ENCODE results near the gene MDGA2. TPM values are rescaled to one million over a fixed set of nuclear protein-coding genes. Genes with fewer than 3 reads are reported as not detected.

Gene MDGA2
- total and polyA plus RNA-seq, 2 donors (not counting 1 experiment from before 2014, with no cell fraction given) = not detected

DNA sequence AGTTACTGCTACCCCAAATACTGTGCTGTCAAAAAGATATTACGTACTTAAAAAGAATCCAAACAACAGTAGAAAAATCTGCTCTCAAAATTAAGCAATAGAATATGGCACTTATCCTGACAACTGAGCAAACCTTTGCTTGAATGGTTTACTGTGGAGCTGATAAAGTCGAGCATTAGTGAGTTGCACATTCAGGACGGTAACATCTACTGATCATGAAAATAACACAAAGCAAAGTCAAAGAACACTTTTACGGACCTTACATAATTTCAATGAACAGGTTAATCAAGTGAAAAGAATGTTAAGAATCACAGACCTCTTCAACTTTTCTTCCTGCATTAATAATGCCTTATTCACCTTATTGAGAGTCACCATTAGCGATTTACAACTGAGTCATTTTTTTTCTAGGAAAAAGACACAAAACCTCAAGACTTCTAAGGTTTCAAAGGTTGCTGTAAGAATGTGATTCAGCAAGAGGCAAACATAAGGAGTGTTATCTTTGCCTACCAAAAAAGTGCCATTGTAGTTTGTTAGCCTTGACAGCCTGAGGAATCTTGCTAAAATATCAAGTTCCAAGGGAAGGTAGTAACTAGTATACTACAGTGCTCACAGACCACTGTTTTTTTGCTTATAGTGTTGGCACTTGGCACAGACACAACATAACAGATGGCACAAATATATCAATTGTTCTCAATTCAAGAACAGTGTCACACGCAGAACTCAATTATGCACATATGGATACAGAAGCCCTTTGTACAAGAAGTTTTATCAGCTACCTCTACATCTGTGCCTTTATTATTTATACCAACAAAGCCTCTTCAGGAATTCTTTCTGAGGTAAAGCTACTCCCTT is 689.6 kb downstream of the MDGA2 start:
- Histone ChIP-seq H3K4me1 (ENCODE audit: control insufficient read depth, extremely low read depth, insufficient read depth, low read length) (no peaks in the 10 kb centered on the region), H3K36me3 (ENCODE audit: control insufficient read depth, insufficient read depth, low read length) (no peaks in the 10 kb centered on the region), H3K9ac (ENCODE audit: insufficient read depth, low read length) (no peak overlapping the region), H3K27ac (ENCODE audit: insufficient read depth, low read length) (no peak overlapping the region), H3K4me3 (replicated peaks in 1 of 4; ENCODE audit: control extremely low read depth in 1 of 4, insufficient read depth in 1 of 4, low read depth in 3 of 4, low read length in 4 of 4) (no peak overlapping the region), H2AFZ (ENCODE audit: low read length) (no peak overlapping the region), H3K9me3 (ENCODE audit: control insufficient read depth, insufficient read depth, low read depth, low read length) (no peaks in the 10 kb centered on the region), H3K27me3 (ENCODE audit: control insufficient read depth, insufficient read depth, low read length) (no peaks in the 10 kb centered on the region), H3K79me2 (ENCODE audit: control insufficient read depth, insufficient read depth, low read length) (no peaks in the 10 kb centered on the region), H3K4me2 (ENCODE audit: extremely low read depth, insufficient read depth, low read length) (no peak overlapping the region), H4K20me1 (ENCODE audit: control insufficient read depth, extremely low read depth, insufficient read depth, low read length) (no peaks in the 10 kb centered on the region)
- TF ChIP-seq CTCF (conservative IDR thresholded peaks at IDR 0.05 in 1 of 2, IDR thresholded peaks at IDR 0.05 in 1 of 2; ENCODE audit: low read depth in 1 of 2, low read length in 2 of 2) (no peak), EZH2 (IDR thresholded peaks at IDR 0.05; ENCODE audit: low read length, missing control alignments) (no peak)
- peak in 1 of 2 donors; percentile 41 for DNase-seq (ENCODE audit: low read depth in 2 of 2)

DNA sequence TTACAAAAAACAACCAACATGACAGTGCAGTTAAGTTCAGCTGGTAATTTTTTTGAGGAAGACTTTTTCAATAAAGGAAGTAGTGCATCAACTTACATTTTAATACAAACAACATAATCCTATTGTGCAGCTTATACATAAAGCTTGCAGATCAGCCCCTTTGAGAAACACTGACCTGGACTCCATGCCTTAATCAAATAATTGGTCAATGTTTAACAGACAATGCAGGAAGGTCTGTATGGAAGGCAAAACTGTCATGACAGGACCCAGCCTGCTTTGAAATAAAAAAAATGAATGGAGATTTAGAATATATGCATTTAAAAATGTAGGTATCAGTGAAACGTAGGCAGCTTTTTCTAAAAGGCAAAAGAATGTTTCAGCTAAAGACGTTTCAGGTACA is 702.1 kb downstream of the MDGA2 start:
- Histone ChIP-seq H3K4me3 (replicated peaks in 1 of 4; ENCODE audit: control extremely low read depth in 1 of 4, insufficient read depth in 1 of 4, low read depth in 3 of 4, low read length in 4 of 4) (no peak overlapping the region), H3K9me3 (ENCODE audit: control insufficient read depth, insufficient read depth, low read depth, low read length) (no peaks in the 10 kb centered on the region), H2AFZ (ENCODE audit: low read length) (no peak overlapping the region), H4K20me1 (ENCODE audit: control insufficient read depth, extremely low read depth, insufficient read depth, low read length) (no peaks in the 10 kb centered on the region), H3K4me1 (ENCODE audit: control insufficient read depth, extremely low read depth, insufficient read depth, low read length) (no peaks in the 10 kb centered on the region), H3K9ac (ENCODE audit: insufficient read depth, low read length) (no peak overlapping the region), H3K27me3 (ENCODE audit: control insufficient read depth, insufficient read depth, low read length) (no peaks in the 10 kb centered on the region), H3K27ac (ENCODE audit: insufficient read depth, low read length) (no peak overlapping the region), H3K79me2 (ENCODE audit: control insufficient read depth, insufficient read depth, low read length) (no peaks in the 10 kb centered on the region), H3K4me2 (ENCODE audit: extremely low read depth, insufficient read depth, low read length) (no peak overlapping the region), H3K36me3 (ENCODE audit: control insufficient read depth, insufficient read depth, low read length) (no peaks in the 10 kb centered on the region)
- no peak for DNase-seq (ENCODE audit: low read depth in 2 of 2)
- TF ChIP-seq EZH2 (IDR thresholded peaks at IDR 0.05; ENCODE audit: low read length, missing control alignments) (no peak), CTCF (conservative IDR thresholded peaks at IDR 0.05 in 1 of 2, IDR thresholded peaks at IDR 0.05 in 1 of 2; ENCODE audit: low read depth in 1 of 2, low read length in 2 of 2) (no peak)

GRCh38 chr14:46964378-46964777 is 711.0 kb downstream of the MDGA2 start:
- Histone ChIP-seq H3K79me2 (ENCODE audit: control insufficient read depth, insufficient read depth, low read length) (no peaks in the 10 kb centered on the region), H3K9ac (ENCODE audit: insufficient read depth, low read length) (no peak overlapping the region), H3K36me3 (ENCODE audit: control insufficient read depth, insufficient read depth, low read length) (no peaks in the 10 kb centered on the region), H3K27me3 (ENCODE audit: control insufficient read depth, insufficient read depth, low read length) (no peaks in the 10 kb centered on the region), H3K4me1 (ENCODE audit: control insufficient read depth, extremely low read depth, insufficient read depth, low read length) (no peaks in the 10 kb centered on the region), H3K4me2 (ENCODE audit: extremely low read depth, insufficient read depth, low read length) (no peak overlapping the region), H4K20me1 (ENCODE audit: control insufficient read depth, extremely low read depth, insufficient read depth, low read length) (no peaks in the 10 kb centered on the region), H3K4me3 (replicated peaks in 1 of 4; ENCODE audit: control extremely low read depth in 1 of 4, insufficient read depth in 1 of 4, low read depth in 3 of 4, low read length in 4 of 4) (no peak overlapping the region), H3K9me3 (ENCODE audit: control insufficient read depth, insufficient read depth, low read depth, low read length) (no peaks in the 10 kb centered on the region), H2AFZ (ENCODE audit: low read length) (no peak overlapping the region), H3K27ac (ENCODE audit: insufficient read depth, low read length) (no peak overlapping the region)
- no peak for DNase-seq (ENCODE audit: low read depth in 2 of 2)
- TF ChIP-seq EZH2 (IDR thresholded peaks at IDR 0.05; ENCODE audit: low read length, missing control alignments) = no peak
- no peak for TF ChIP-seq CTCF (conservative IDR thresholded peaks at IDR 0.05 in 1 of 2, IDR thresholded peaks at IDR 0.05 in 1 of 2; ENCODE audit: low read depth in 1 of 2, low read length in 2 of 2)
